HG03196 (cell line): ENCODE data around the gene ATP11A.
"Not testable (repeated sequence)": the region's sequence is repeated elsewhere in the genome, so short reads cannot be mapped to it uniquely, and the experiment has no call there.

ENCODE experiments used
- ATAC-seq: cut with Tn5 transposase; IDR thresholded peaks from one replicate; pipeline ENCODE4 v1.9.1; 2021; ENCODE audit not compliant: unreplicated experiment

The ATP11A gene

GRCh38 chr13:112669881-112670499 is 19.8 kb upstream of the ATP11A start:
- ATAC-seq: no peak

DNA sequence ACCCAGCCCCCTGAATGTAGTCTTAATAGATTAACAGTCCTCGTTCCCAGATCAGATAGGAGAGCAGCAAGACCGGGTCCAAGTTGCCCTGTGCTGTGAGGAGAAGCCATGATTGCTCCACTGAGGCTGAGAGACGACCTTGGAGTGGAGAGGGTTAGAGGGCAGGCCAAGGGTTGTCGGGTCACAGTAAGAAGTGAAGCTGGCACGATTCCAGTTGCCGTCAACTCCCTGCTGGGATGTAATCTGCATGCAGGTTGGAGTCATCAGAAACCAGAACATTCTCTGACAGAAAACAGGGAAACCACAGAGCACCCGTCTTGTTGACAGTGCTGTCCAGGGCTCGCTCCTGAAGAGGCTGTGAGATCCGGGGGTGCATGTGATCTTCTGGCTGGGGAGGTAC is 19.0 kb upstream of the ATP11A start:
- no peak for ATAC-seq

GRCh38 chr13:112671359-112671758 is 18.5 kb upstream of the ATP11A start:
- ATAC-seq: no peak

GRCh38 chr13:112672651-112673284 is 17.1 kb upstream of the ATP11A start:
- no peak for ATAC-seq

DNA sequence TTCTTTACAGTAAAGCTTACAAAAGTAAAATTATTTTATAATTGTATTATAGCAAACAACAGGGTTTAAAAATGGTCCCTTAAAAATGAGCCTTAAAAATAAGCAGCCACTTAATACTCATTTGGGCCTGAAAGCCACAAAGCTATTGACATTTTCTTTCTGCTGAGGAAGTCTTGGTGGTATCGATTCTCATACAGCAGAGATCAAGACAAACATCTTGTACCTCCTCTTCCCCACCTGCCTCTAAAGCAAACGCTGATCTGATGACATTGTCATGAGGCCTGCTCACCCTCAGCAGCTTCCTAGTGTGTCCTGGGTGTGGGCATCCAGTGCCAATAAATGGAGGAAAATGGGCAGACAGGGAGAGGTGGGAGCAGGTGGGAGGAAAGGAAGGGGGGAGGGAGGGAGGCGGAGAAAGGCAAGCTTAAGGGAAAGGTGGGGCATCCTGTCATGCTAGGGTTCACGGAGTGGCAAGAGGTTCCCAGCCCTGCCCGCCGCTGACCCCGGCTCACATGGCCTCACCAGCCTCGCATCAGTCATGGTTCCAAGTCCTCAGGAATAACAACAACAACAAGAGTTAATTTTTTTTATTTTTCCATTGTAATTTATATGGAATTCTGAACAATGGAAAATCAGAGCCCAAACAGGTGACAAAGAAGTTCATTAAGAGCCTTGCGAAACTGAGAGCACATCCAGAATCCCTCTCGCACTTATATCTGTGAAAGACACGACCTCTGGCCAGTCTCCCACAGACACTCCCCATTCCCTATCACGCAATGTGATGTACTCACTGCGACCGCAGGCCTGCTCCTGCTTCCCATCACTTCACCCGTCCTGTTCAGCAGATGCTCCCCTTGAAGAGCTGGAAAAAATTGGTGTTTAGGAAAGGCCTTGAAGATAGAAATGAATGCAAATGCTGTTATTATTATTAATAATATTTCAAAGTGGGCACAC is 15.1 kb upstream of the ATP11A start:
- no peak for ATAC-seq

- ATAC-seq: no peak
These were observed 14.5 kb upstream of the ATP11A start for GRCh38 chr13:112675366-112675756.

DNA sequence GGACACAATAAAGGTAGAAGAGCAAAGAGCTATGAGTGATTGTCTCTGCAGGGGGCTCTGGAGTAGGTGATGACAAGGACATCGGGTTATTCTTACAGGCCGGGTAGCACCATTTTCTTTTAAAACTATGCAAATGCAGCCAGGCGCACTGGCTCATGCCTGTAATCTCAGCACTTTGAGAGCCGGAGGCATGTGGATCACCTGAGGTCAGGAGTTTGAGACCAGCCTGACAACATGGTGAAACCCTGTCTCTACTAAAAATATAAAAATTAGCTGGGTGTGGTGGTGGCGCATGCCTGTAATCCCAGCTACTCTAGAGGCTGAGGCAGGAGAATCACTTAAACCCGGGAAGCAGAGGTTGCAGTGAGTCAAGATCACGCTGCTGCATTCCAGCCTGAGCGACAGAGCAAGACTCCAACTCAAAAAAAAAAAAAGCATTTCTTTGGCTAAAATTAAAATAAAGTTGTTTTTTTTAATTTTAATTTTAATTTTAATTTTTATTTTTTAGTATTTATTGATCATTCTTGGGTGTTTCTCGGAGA is 12.3 kb upstream of the ATP11A start:
- not testable (repeated sequence) for ATAC-seq

- ATAC-seq: no peak
These were observed 10.5 kb upstream of the ATP11A start for GRCh38 chr13:112679381-112679780.

- ATAC-seq: no peak
These were observed 9.7 kb upstream of the ATP11A start for GRCh38 chr13:112679932-112680677.

DNA sequence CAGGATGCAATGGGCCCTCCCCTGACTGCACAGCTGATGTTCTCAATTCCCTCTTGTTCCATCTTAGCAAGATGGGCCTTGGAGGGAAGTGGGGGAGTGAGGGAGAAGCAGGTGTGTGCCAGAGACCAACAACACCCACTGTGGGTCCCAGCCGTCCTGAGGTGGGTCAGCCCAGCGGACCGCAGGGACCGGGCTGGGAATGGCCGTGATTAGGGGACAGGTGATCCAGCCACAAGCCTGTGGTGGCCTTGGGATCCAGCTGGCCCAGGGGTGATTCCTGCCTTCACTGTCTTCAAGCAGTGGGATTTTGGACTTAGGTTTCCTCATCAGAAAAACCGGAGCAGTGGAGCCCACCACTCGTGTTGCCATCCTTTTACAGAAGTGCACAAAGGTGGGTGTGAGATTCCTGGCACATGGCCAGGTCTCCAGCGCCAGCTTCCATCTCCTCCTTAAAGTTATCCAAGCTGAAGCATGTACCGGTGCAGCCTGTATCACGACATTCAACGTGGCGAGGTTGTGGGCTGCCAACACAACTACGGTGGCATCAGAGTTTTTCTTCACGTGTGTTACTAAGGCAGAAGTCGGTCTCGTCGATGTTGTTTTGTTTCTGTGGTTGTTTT is 9.0 kb upstream of the ATP11A start:
- no peak for ATAC-seq

DNA sequence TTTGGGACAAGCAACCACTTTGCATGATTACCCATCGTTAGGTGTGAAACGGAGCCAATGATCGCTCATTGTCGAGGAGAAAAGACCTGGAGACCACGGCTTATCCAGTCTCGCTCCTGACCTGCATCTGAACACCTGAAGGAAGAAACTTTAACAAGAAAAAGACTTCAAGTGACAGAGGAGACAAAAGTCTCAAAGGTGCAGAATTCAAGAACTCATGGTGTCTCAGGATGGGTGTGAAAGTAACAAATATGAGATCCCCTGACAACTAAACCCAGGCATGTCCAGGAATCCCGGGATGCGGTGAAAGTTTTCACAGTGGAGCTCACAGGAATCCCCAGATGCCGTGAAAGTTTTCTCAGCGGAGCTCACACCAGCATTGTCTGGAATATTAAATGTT is 6.3 kb upstream of the ATP11A start:
- ATAC-seq: no peak

DNA sequence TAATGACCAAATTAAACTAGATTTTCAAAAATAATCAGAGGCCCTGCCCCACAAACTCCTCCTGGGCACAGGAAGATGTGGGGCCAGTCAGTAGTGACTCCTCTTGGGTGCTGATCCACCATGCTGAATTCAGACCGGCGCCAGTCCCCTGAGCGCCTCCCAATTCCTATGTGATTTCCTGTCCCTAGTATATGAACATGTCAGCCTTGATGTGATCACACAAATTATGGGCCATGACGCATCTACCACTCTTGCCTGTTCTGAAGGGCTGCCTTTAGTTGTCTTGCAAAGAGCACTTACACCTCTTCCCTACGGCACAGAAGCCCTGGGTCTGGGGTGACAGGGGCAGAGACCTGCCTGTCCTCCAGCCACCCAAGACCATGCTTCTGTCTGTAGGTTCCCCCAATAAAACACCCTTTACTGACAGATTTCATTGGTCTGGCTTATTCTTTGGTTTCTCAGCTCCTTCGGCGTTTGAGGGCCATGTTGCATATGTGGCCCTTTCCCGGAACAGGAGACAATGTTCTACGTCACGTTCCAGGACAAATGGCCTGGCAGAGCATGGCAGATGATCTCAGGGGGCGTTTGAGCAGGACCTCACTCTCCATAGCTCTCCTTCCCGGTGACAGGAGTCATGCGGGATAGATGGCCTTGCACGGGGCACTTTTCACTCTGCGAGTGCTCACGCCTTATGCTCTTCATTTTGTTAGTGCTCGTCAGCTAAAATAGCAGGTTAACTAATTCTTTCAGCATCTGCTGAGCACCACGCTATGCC is 5.6 kb upstream of the ATP11A start:
- ATAC-seq: no peak

DNA sequence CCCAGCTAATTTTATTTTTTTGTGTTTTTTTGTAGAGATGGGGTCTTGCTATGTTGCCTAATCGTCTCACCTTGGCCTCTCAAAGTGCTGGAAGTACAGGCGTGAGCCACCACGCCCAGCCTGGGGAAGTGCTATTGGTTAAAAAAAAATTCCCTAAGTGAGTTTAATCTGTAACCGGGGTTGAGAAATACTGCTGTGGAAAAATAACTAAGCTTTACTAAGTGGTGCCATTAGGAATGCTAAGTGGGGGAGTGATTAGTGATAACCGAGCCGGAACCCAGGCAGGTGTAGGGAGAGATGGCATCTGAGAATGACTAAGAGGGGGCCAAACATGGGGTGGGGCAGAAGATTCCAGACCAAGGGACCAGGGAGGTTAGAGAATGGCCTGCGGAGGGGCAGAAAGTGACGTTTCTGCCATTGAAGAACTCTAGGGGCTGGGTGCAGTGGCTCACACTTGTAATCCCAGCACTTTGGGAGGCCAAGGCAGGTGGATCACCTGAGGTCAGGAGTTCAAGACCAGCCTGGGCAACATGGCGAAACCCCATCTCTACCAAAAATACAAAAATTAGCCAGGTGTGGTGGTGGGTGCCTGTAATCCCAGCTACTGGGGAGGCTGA is 4.5 kb upstream of the ATP11A start:
- ATAC-seq: not testable (repeated sequence)

DNA sequence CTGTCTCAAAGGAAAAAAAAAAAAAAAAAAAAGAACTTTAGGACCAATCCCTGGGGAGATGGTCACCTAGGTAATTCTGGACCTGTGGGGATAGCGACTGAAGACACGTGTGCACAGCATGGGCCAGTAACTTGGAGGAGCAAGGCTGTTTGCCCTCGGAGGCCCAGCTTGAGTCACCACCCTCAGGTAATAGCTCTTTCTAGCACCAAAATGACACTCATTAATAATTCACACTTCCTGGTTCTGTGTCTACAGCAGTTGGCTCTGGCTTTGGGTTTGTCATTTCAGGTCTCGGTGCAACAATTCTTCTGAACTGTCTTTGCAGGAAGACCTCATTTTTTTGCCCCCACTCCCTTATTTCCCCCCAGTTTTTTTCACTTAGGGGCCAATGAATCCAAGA is 3.9 kb upstream of the ATP11A start:
- no peak for ATAC-seq

DNA sequence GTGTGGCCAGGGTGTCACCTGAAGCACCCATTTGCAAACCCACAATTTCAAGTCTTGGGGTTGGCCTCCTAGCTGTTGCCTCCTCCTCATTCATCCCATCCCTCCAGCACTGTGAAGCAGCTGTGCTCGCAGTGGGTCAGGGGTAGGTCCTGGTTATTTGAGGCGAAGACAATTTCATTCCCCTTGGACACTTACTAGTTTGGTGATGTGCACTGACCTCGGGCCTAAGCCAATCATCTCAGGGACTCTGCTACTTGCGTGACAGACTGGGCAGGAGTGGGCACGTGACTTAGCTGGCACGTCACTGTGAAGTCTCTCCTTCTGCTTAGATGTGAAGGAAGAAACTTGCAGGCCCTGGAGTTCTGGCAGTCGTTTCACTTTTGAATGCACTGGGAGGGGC is 3.5 kb upstream of the ATP11A start:
- no peak for ATAC-seq

GRCh38 chr13:112686987-112687386 is 2.9 kb upstream of the ATP11A start:
- no peak for ATAC-seq

DNA sequence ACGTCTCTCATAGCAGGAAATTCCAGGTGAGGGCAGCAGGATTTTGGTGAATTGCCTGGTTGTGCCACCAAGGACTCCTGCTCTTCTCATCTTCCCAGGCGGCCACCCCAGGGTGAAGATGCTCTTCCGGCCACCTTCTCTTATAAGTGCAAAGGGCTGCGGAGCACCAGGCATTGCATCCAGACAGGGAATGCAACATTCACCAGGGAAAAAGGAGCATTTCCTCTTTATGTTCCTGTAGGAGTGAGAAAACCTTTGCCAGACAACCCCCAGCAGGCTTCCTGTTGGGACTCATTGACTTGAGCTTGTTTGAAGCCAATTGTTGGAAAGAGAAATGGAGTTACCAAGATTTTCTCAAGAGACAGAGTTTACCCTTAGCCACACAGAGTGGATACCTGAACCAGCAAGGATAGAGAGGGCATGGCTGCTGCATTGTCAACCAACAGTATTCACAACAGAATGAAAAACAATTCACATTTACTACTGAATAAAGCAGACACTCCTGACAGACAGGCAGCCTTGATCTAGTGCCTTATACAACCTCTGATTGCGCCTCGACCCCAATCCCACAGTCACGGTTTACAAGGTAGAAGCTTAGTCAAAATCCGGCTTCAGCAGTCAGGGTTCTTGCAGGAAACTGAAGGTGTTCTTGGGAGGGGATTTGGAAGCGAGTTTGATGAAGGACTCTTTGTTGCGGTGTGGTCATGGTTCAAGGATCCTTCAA is 1.8 kb upstream of the ATP11A start:
- ATAC-seq: no peak

GRCh38 chr13:112688560-112689302 is 1.1 kb upstream of the ATP11A start:
- no peak for ATAC-seq
